VCaP (cell line): ENCODE measurements around the gene TRUB2.

Experiments
- H3K27ac ChIP-seq: fragments of 450-650 bp; 2 replicates; pipeline ENCODE4 v1.5.1; 2017
- CTCF ChIP-seq: fragments of 450-650 bp; conservative IDR thresholded peaks from 2 replicates; pipeline ENCODE4 v1.5.1; 2017; ENCODE audit warnings: mild to moderate bottlenecking, moderate library complexity

Gene TRUB2

DNA sequence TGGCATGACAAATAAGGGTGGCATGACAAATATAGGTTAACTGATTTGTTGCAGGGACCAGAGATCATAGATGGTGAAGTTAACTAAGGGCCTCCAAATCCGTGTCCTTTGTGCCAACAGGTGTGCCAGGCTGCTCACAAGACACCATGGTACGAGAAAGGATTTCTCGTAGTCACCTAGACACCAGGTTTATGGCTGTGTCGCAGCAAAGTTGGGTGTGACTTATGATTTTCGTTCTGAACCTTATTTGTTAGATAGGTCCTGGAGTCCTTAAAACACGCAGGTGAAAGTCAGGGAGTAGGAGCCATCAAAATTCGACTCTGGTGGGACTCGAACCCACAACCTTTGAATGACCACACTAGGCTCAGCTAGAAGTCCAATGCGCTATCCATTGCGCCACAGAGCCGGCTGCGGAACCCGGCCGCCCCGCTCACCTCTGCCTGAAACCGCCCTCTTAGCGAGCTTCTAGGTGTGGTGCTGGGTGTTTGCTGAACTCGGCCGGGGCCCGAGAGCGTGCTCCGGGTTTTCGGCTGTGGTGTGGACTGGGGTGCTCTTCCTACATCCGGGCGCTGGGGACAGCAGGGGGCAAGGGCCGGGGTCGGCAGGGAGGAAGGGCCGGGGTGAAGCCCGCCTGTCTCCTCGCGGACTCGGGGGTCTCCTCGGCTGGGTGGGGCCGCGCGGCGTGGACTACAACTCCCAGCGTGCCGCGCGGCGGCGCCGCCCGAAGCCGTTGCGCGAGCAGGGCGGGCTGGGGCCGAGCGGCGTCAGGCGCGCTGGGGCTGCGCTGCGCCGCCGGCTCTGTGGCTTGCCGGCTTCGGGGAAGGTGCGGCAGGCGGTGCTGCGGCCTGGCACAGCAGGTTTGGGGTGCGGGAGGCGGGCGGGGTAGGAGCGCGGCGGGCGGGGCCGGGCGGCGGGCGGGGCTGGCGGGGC is 17.8 kb upstream of the TRUB2 start, which contains the start of gene SLC27A4:
TSS of gene SLC27A4 (plus strand) at position 767 of the 930 bp plus-strand sequence. CDS start 2,606 bp downstream, outside the sequence.
- peak within 1 kb of the TSS; percentile 83 for H3K27ac ChIP-seq
- no peak for TF ChIP-seq CTCF

- peak overlapping the region; percentile 83 for H3K27ac ChIP-seq
These were observed 16.8 kb upstream of the TRUB2 start for GRCh38 chr9:128338852-128339614.

DNA sequence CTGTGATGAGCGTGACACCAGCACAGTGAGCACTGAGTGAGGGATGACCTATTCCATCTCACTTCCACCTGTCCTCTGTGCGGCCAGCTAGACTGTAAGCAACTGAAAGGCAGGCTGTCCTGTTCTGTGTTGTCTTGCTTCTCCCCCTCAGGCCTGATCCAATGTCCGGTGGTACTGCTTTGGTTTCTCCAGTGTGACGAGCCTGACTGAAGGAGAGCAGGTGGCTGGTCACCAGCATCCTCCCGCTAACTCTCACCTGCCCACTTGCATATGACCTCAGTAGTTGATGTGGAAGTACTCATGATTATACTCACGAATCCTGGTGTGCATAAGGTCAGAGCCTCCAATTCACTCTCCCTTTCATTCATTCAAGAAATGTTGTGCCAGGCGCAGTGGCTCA is 15.7 kb upstream of the TRUB2 start:
- TF ChIP-seq CTCF: no peak
- no peak overlapping the region for H3K27ac ChIP-seq

DNA sequence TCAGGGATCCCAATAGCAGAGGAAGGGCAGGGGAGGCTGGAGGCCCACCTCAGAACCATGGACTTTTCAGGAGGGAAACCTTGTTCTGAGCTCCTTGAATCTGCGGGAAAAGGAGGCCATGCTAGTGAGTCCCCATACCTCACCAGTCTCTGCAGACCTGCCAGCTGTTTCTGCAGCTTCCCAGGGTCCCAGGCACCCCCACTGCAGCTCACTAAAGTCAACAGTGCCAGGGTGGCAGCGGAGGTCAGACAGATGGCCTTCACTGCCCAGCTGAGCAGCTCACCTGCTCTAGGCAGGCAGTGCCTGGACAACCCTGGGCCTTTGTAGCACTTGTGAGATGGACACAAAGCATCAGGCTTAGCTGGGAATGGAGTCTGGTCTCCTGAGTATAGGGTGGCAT is 13.7 kb upstream of the TRUB2 start:
- TF ChIP-seq CTCF: no peak
- no peak overlapping the region for H3K27ac ChIP-seq

DNA sequence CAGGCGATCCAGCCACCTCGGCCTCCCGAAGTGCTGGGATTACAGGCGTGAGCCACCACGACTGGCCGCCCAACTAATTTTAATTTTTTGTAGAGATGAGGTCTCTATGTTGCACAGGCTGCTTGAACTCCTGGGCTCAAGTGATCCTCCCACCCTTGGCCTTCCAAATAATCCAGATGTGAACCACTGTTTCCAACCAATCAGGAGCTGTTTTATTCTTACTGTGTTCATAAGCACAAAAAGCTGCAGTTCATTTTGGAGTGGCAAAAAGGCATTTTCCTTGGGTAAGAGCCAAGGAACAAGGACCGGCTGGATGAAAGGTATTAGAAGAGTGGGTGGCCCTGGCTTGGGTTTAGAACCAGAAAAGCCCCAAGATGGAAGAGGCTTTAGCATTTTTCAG is 12.9 kb upstream of the TRUB2 start:
- H3K27ac ChIP-seq: no peak overlapping the region
- TF ChIP-seq CTCF: no peak

- no peak for TF ChIP-seq CTCF
These were observed 11.2 kb upstream of the TRUB2 start for GRCh38 chr9:128333451-128333869.

DNA sequence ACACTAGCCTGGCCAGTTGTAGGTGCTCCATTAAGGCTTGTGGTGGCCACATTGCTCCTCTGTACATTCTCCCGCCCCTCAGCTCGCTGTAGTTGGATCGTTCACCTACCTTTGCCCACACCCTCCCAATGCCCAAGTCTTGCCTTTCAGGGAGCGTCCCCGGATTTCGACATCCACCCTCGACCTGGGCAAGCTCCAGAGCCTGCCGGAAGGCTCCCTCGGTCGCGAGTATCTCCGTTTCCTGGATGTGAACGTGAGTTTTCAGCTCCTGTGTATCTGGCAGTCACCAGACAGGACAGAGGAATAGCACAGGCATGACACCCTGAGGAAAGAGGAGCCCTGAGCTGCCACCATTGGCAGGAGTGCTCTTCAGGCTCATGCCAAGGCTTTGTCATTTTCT is 3.4 kb upstream of the TRUB2 start:
- no peak for TF ChIP-seq CTCF
- no peak overlapping the region for H3K27ac ChIP-seq

More at GRCh38 chr9:128333451-128333869, 11.2 kb upstream of the TRUB2 start:
- no peak overlapping the region for H3K27ac ChIP-seq
